BJ (cell line): ENCODE measurements around the gene SRGAP2C. TPM values are rescaled to one million over a fixed set of nuclear protein-coding genes. Genes with fewer than 3 reads are reported as not detected.
"Not testable (repeated sequence)": the region's sequence is repeated elsewhere in the genome, so short reads cannot be mapped to it uniquely, and the experiment has no call there.

Experiments used
- CTCF ChIA-PET: fragments of 350-600 bp; formaldehyde crosslinking; extraction: SDS; loops from one replicate; lab custom pipeline; 2021; ENCODE audit warnings: antibody characterized with exemption, inconsistent platforms; lab: Yijun Ruan, JAX
- POLR2A ChIA-PET: fragments of 300-600 bp; sonication (Branson Sonifier 250); formaldehyde crosslinking; extraction: SDS; loops from one replicate; lab custom pipeline; 2021; ENCODE audit warnings: antibody characterized with exemption; lab: Charles Lee
- DNase-seq: peaks from one replicate; pipeline ENCODE4 v3.0.0-alpha.2; 2011; ENCODE audit warnings: low read depth
- H3K27me3 ChIP-seq: 2 replicates; pipeline ENCODE4 v1.6.0; 2011; ENCODE audit warnings: low read length; ENCODE audit not compliant: control insufficient read depth, insufficient read depth
- H3K36me3 ChIP-seq: 2 replicates; pipeline ENCODE4 v1.5.1; 2011; ENCODE audit warnings: low read length; ENCODE audit not compliant: control insufficient read depth, insufficient read depth
- H3K4me3 ChIP-seq: 2 replicates; pipeline ENCODE4 v1.5.1; 2011; ENCODE audit warnings: low read depth, mild to moderate bottlenecking, control low read depth, low read length
- polyA plus RNA-seq: library from polyadenylated mRNA; depleted of rRNA; stranded (reverse); fragments of >200 nt; gene quantifications from 2 replicates; pipeline ENCODE4 v1.2.3, GENCODE V29; 2011

SRGAP2C gene
- polyA plus RNA-seq, 1 experiment: 5.0 TPM

DNA sequence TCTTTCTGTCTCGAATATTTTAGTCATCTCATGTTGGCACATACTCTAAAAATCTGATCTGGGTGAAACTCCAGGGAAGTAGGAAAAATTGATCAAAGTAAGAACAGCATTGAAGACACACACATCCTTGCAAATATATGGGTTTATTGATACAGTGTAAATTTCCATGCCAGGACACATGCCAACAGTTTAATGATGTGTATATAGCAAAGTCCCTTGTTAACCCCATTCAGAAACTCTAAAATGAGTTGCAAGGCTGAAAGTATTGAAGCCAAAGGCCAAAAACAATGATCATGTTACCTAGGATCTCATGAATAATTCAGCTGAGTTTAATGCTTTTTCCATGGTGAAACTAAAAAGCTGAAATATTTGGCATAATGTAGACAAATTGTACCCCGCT, 61.6 kb downstream of the SRGAP2C start:
- POLR2A ChIA-PET, H3K36me3 ChIP-seq, H3K4me3 ChIP-seq, CTCF ChIA-PET, DNase-seq, H3K27me3 ChIP-seq: not testable (repeated sequence)

GRCh38 chr1:121252656-121253055, 67.9 kb downstream of the SRGAP2C start:
- DNase-seq, H3K4me3 ChIP-seq, H3K36me3 ChIP-seq, CTCF ChIA-PET, H3K27me3 ChIP-seq, POLR2A ChIA-PET: not testable (repeated sequence)

DNA sequence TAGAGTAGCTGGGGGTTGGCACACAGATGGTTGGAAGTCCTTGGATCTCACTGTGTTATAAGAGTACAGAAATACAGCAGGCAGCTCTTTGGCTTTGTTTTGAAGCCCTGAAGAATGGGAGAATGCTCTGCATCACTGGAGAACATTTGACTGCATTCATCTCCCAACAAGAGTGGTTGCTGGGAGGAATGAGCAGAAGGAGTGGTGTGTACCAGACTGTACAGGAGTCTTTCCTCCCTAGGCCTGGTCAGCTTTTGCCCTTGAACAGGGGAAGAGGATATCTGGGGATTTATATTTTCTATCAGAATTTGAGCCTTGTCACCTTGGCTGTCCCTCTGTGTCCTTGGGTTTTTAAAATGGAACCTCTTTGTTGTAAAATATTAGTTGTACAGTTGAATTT, 69.8 kb downstream of the SRGAP2C start:
- CTCF ChIA-PET, H3K4me3 ChIP-seq, H3K27me3 ChIP-seq, DNase-seq, POLR2A ChIA-PET, H3K36me3 ChIP-seq: not testable (repeated sequence)

- CTCF ChIA-PET: not testable (repeated sequence)
These were observed 72.9 kb downstream of the SRGAP2C start for GRCh38 chr1:121257632-121258031.

DNA sequence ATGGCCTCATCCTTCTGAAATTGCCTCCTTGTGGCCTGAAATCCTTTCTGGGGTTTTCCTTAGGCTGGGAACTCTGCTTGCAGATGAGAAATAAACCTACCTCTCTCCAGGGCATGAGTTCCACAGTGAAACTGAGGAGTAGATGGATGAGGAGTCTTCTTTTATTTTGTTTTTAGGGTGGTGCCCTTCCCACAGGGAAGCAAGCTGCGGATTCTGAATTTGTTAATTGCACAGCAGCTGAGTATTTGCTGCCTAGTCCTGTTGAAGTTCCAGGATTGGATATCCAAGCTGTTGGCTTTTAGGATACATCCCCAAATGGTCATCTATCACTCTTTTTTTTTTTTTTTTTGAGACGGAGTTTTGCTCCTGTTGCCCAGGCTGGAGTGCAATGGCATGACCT, 73.4 kb downstream of the SRGAP2C start:
- H3K36me3 ChIP-seq, CTCF ChIA-PET, H3K27me3 ChIP-seq, POLR2A ChIA-PET, DNase-seq, H3K4me3 ChIP-seq: not testable (repeated sequence)

More at GRCh38 chr1:121257632-121258031, 72.9 kb downstream of the SRGAP2C start:
- H3K4me3 ChIP-seq, H3K27me3 ChIP-seq, H3K36me3 ChIP-seq, POLR2A ChIA-PET, DNase-seq: not testable (repeated sequence)

DNA sequence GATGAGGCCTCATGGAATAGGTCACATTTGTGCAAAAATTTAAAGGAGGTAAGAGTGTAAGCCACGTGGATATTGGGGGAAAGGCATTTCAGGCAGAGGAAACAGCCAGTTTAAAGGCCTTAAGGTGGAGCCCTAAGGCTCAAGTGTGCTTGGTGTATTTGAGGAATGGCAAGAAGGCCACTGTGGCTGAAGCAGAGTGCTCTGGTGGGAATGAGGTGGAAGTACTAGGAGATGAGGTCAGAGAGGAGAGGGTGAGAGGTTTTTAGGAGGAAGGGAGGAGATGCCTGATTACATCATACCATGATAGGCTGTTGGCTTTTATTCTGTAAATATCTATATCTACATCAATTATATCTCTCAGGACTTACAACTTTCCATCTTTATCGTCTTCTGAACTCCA, 75.4 kb downstream of the SRGAP2C start:
- H3K4me3 ChIP-seq, POLR2A ChIA-PET, CTCF ChIA-PET, H3K36me3 ChIP-seq, H3K27me3 ChIP-seq, DNase-seq: not testable (repeated sequence)

GRCh38 chr1:121262163-121262562, 77.4 kb downstream of the SRGAP2C start:
- H3K4me3 ChIP-seq, DNase-seq, CTCF ChIA-PET, H3K36me3 ChIP-seq, POLR2A ChIA-PET, H3K27me3 ChIP-seq: not testable (repeated sequence)

GRCh38 chr1:121263789-121264244, 79.0 kb downstream of the SRGAP2C start:
- H3K4me3 ChIP-seq, H3K27me3 ChIP-seq, H3K36me3 ChIP-seq, POLR2A ChIA-PET, CTCF ChIA-PET, DNase-seq: not testable (repeated sequence)

GRCh38 chr1:121267072-121267471, 82.3 kb downstream of the SRGAP2C start:
- CTCF ChIA-PET, DNase-seq, H3K4me3 ChIP-seq, POLR2A ChIA-PET, H3K36me3 ChIP-seq, H3K27me3 ChIP-seq: not testable (repeated sequence)

DNA sequence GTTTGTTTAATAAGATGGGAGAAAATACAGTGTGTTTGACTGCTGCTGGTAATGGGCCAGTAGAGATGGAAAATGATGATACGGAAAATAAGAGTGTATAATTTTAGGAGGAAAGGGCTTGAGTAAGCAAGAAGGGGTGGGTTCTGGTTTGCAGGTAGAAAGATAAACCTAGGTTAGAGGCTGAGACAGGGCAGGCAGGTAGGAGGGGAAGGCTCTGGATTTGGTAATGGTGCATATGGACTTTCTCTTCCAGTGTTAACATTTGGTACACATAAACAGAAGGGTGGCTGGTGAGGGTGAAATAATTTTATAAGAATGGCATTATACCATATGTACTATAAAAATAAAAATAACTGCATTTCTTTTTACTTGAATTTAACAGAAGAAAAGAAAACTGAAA, 84.5 kb downstream of the SRGAP2C start:
- POLR2A ChIA-PET, H3K4me3 ChIP-seq, H3K36me3 ChIP-seq, DNase-seq, CTCF ChIA-PET, H3K27me3 ChIP-seq: not testable (repeated sequence)

- H3K4me3 ChIP-seq, DNase-seq, H3K27me3 ChIP-seq, CTCF ChIA-PET, POLR2A ChIA-PET, H3K36me3 ChIP-seq: not testable (repeated sequence)
These were observed 85.2 kb downstream of the SRGAP2C start for GRCh38 chr1:121269973-121270372.

- DNase-seq, H3K36me3 ChIP-seq, CTCF ChIA-PET: not testable (repeated sequence)
These were observed 86.5 kb downstream of the SRGAP2C start for GRCh38 chr1:121271143-121271715.

DNA sequence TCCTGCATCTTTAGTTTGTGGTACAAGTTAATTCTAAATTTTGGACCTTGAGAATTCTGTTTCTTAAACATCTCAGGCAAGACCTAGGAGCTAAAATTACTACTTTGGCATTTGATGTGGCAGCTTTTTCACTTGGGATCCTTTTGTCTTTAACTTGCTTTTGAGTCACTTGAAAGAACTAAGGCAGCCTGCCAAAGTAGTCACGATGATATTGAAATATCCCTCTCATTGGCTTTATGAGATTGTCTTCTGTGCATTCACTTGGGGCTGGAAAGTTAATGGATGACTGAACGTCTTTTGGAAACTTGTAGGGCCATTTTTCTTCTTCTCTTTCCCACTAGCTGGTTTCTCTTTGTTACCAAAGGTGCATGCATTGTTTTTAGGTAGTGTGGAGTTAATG, 90.7 kb downstream of the SRGAP2C start:
- H3K27me3 ChIP-seq, POLR2A ChIA-PET, H3K4me3 ChIP-seq, DNase-seq, H3K36me3 ChIP-seq, CTCF ChIA-PET: not testable (repeated sequence)

More at GRCh38 chr1:121271143-121271715, 86.5 kb downstream of the SRGAP2C start:
- H3K27me3 ChIP-seq, H3K4me3 ChIP-seq, POLR2A ChIA-PET: not testable (repeated sequence)
